Keratinocyte (primary cell): ENCODE results near the gene IRF7. TPM values are rescaled to one million over a fixed set of nuclear protein-coding genes. Genes with fewer than 3 reads are reported as not detected.
"Not testable (repeated sequence)": the region's sequence is repeated elsewhere in the genome, so short reads cannot be mapped to it uniquely, and the experiment has no call there.

Experiments
- DNase-seq: peaks from one replicate; pipeline ENCODE4 v3.0.0-alpha.2; 2011; ENCODE audit warnings: low read depth, missing footprints, low spot score
- FAIRE-seq: peaks from 2 replicates; lab custom pipeline; 2011; peaks lifted over from hg19 to GRCh38; lab: Jason Lieb, UNC
- H2AFZ ChIP-seq: 2 replicates; pipeline ENCODE4 v1.6.0; 2012; ENCODE audit warnings: low read length, control low read depth, inconsistent platforms; ENCODE audit not compliant: control insufficient read depth
- H3K27ac ChIP-seq: 2 replicates; pipeline ENCODE4 v1.5.1; 2011; ENCODE audit warnings: low read length; ENCODE audit not compliant: control insufficient read depth, insufficient read depth
- H3K27me3 ChIP-seq: 3 replicates; pipeline ENCODE4 v1.6.0; 2011; ENCODE audit warnings: low read length; ENCODE audit not compliant: control insufficient read depth, insufficient read depth; ENCODE audit errors: extremely low read depth
- H3K36me3 ChIP-seq, 2 experiments: 2 replicates in 1 of 2; 3 replicates in 1 of 2; pipeline ENCODE4 v1.5.1; 2011; ENCODE audit warnings: low read length in 2 of 2, mild to moderate bottlenecking in 1 of 2; ENCODE audit not compliant: control insufficient read depth in 2 of 2, insufficient read depth in 2 of 2; ENCODE audit errors: extremely low read depth in 1 of 2
- H3K4me1 ChIP-seq: 3 replicates; pipeline ENCODE4 v1.5.1; 2011; ENCODE audit warnings: low read length; ENCODE audit not compliant: control insufficient read depth, insufficient read depth; ENCODE audit errors: extremely low read depth
- H3K4me2 ChIP-seq: 3 replicates; pipeline ENCODE4 v1.6.0; 2011; ENCODE audit warnings: low read depth, low read length; ENCODE audit not compliant: control insufficient read depth, insufficient read depth; ENCODE audit errors: extremely low read depth
- H3K4me3 ChIP-seq, 3 experiments: fragments of 200-600 bp in 1 of 3; sonication (generic) in 1 of 3; 2 replicates in 2 of 3; 3 replicates in 1 of 3; pipeline ENCODE4 v1.5.1; 2011 to 2016; ENCODE audit warnings: low read length in 3 of 3, mild to moderate bottlenecking in 3 of 3, control low read depth in 2 of 3, inconsistent platforms in 1 of 3, low read depth in 1 of 3, mixed read lengths in 1 of 3, mixed run types in 1 of 3, moderate library complexity in 1 of 3; ENCODE audit not compliant: control insufficient read depth in 2 of 3, insufficient read depth in 2 of 3; ENCODE audit errors: extremely low read depth in 1 of 3
- H3K79me2 ChIP-seq: 2 replicates; pipeline ENCODE4 v1.6.0; 2012; ENCODE audit warnings: low read length; ENCODE audit not compliant: control insufficient read depth, insufficient read depth
- H3K9ac ChIP-seq: 3 replicates; pipeline ENCODE4 v1.6.0; 2011; ENCODE audit warnings: low read length; ENCODE audit not compliant: control insufficient read depth, insufficient read depth; ENCODE audit errors: extremely low read depth
- H3K9me1 ChIP-seq: 3 replicates; pipeline ENCODE4 v1.6.0; 2011; ENCODE audit warnings: low read length; ENCODE audit not compliant: control insufficient read depth, insufficient read depth; ENCODE audit errors: extremely low read depth
- H3K9me3 ChIP-seq: 2 replicates; pipeline ENCODE4 v1.5.1; 2012; ENCODE audit warnings: low read depth, low read length; ENCODE audit not compliant: control insufficient read depth
- H4K20me1 ChIP-seq: 3 replicates; pipeline ENCODE4 v1.6.0; 2011; ENCODE audit warnings: low read length; ENCODE audit not compliant: control insufficient read depth, insufficient read depth; ENCODE audit errors: extremely low read depth
- CTCF ChIP-seq, 3 experiments: IDR thresholded peaks in 1 of 3; conservative IDR thresholded peaks in 1 of 3; optimal IDR thresholded peaks in 1 of 3; 2 replicates in 2 of 3; 3 replicates in 1 of 3; pipeline versions ENCODE3 to v1.5.1; 2011; ENCODE audit warnings: low read length in 3 of 3, mild to moderate bottlenecking in 3 of 3, moderate library complexity in 2 of 3, control low read depth in 1 of 3, inconsistent platforms in 1 of 3; ENCODE audit not compliant: insufficient read depth in 2 of 3; ENCODE audit errors: extremely low read depth in 1 of 3
- EZH2 ChIP-seq: IDR thresholded peaks from one replicate; pipeline ENCODE4 v1.6.1; 2012; ENCODE audit warnings: inconsistent platforms, mild to moderate bottlenecking, low read length, moderate library complexity
- dilution Hi-C: fragments of 300-500 bp; cut with MboI; formaldehyde crosslinking; loops from one replicate; pipeline ENCODE4 v1.7.0; 2020; ENCODE audit warnings: low sequenced_read_pairs; ENCODE audit not compliant: extremely low pct_ligation_motif_present
- polyA plus RNA-seq, 5 experiments: library from polyadenylated mRNA; depleted of rRNA in 3 of 5; stranded (reverse) in 3 of 5; stranded (forward) in 1 of 5; unstranded in 1 of 5; fragments of >200 nt; gene quantifications; 1 replicate in 1 of 5; 2 replicates in 3 of 5; 3 replicates in 1 of 5; pipeline versions ENCODE4 v1.2.1 to v1.2.3, GENCODE V29; 2011 to 2012; ENCODE audit warnings: missing spikeins in 2 of 5, low read depth in 1 of 5, low replicate concordance in 1 of 5

The IRF7 gene
- polyA plus RNA-seq, 1 donor (not counting 4 experiments of a cell fraction or from before 2014, with no cell fraction given), result 7.1 TPM

GRCh38 chr11:653837-654236, 38.1 kb upstream of the IRF7 start:
- FAIRE-seq, result no peak
- no peak overlapping the region for H3K4me3 ChIP-seq
- no peaks in the 10 kb centered on the region for H4K20me1 ChIP-seq
- no peaks in the 10 kb centered on the region for H3K9me1 ChIP-seq
- H3K4me1 ChIP-seq, result peaks cover 4% of the 10 kb centered on the region
- H3K9me3 ChIP-seq, result no peaks in the 10 kb centered on the region
- H2AFZ ChIP-seq, result no peak overlapping the region
- TF ChIP-seq EZH2 (no peak), CTCF (optimal IDR thresholded peaks at IDR 0.05 in 1 of 3, IDR thresholded peaks at IDR 0.05 in 1 of 3, conservative IDR thresholded peaks at IDR 0.05 in 1 of 3; ENCODE audit: extremely low read depth in 1 of 3, insufficient read depth in 2 of 3, low read length in 3 of 3) (no peak)
- H3K4me2 ChIP-seq, result no peak overlapping the region
- no peak overlapping the region for H3K9ac ChIP-seq
- H3K27me3 ChIP-seq, result no peaks in the 10 kb centered on the region
- peaks cover 5 to 8% of the 10 kb centered on the region in 2 experiments for H3K36me3 ChIP-seq
- no peak overlapping the region for H3K27ac ChIP-seq
- DNase-seq, result no peak
- dilution Hi-C loops, result no loop called here
- no peaks in the 10 kb centered on the region for H3K79me2 ChIP-seq

GRCh38 chr11:653136-653535, 37.4 kb upstream of the IRF7 start:
- H3K9ac ChIP-seq, H3K27me3 ChIP-seq, H3K4me2 ChIP-seq, H3K79me2 ChIP-seq, H3K4me3 ChIP-seq, H3K9me1 ChIP-seq, H2AFZ ChIP-seq, H4K20me1 ChIP-seq, H3K36me3 ChIP-seq, H3K27ac ChIP-seq, H3K9me3 ChIP-seq, dilution Hi-C loops, H3K4me1 ChIP-seq, DNase-seq, FAIRE-seq: not testable (repeated sequence)

- no peak overlapping the region for H3K4me2 ChIP-seq
- FAIRE-seq (no peak), DNase-seq (no peak)
- no peaks in the 10 kb centered on the region for H3K27me3 ChIP-seq
- H4K20me1 ChIP-seq, result no peaks in the 10 kb centered on the region
- H2AFZ ChIP-seq, result no peak overlapping the region
- no peaks in the 10 kb centered on the region for H3K9me3 ChIP-seq
- H3K27ac ChIP-seq, result no peak overlapping the region
- TF ChIP-seq EZH2 (no peak), CTCF (optimal IDR thresholded peaks at IDR 0.05 in 1 of 3, IDR thresholded peaks at IDR 0.05 in 1 of 3, conservative IDR thresholded peaks at IDR 0.05 in 1 of 3; ENCODE audit: extremely low read depth in 1 of 3, insufficient read depth in 2 of 3, low read length in 3 of 3) (no peak)
- H3K36me3 ChIP-seq, result peaks cover 0 to 8% of the 10 kb centered on the region in 2 experiments
- no peak overlapping the region for H3K9ac ChIP-seq
- H3K9me1 ChIP-seq, result no peaks in the 10 kb centered on the region
- dilution Hi-C loops, result no loop called here
- no peak overlapping the region for H3K4me3 ChIP-seq
- no peaks in the 10 kb centered on the region for H3K4me1 ChIP-seq
- H3K79me2 ChIP-seq, result no peaks in the 10 kb centered on the region
Measured at GRCh38 chr11:650482-650881, 34.7 kb upstream of the IRF7 start.

GRCh38 chr11:647672-648158, 32.0 kb upstream of the IRF7 start:
- H3K9me1 ChIP-seq, H2AFZ ChIP-seq, dilution Hi-C loops, H3K4me3 ChIP-seq, H3K9me3 ChIP-seq, H3K9ac ChIP-seq, H3K4me1 ChIP-seq, H4K20me1 ChIP-seq, FAIRE-seq, H3K27ac ChIP-seq, H3K79me2 ChIP-seq, H3K4me2 ChIP-seq, H3K27me3 ChIP-seq, DNase-seq: not testable (repeated sequence)
- peaks cover 0 to 11% of the 10 kb centered on the region in 2 experiments for H3K36me3 ChIP-seq
